ENCODE data around the gene CLSTN2. TPM values are rescaled to one million over a fixed set of nuclear protein-coding genes. Genes with fewer than 3 reads are reported as not detected.

The CLSTN2 gene
- total and polyA plus RNA-seq, 5 donors from 2014 or later: not detected

GRCh38 chr3:140206196-140207040 lies 271.4 kb downstream of the CLSTN2 start:
- Mint-ChIP-seq H3K4me3 (no peak overlapping the region), H3K9me3 (peaks cover 0 to 4% (median 0%) of the 10 kb centered on the region in 7 donors), H3K27me3 (peaks cover 9% of the 10 kb centered on the region), H3K36me3 (no peaks in the 10 kb centered on the region), H3K27ac (no peak overlapping the region), H3K4me1 (no peaks in the 10 kb centered on the region)
- DNase-seq (no peak), ATAC-seq (ENCODE audit: low read depth in 2 of 2) (no peak)
- no peaks in the 10 kb centered on the region for H3K36me3 ChIP-seq (ENCODE audit: control insufficient read depth, insufficient read depth, low read length)
- no peaks in the 10 kb centered on the region for H3K4me1 ChIP-seq (ENCODE audit: control insufficient read depth, insufficient read depth, low read length, poor library complexity, severe bottlenecking)
- no peak overlapping the region for H3K4me3 ChIP-seq (ENCODE audit: low read depth, low read length)
- H3K27ac ChIP-seq (ENCODE audit: insufficient read depth, low read length, poor library complexity, severe bottlenecking): no peak overlapping the region
- H3K27me3 ChIP-seq (ENCODE audit: control insufficient read depth, insufficient read depth, low read length): no peaks in the 10 kb centered on the region
- no peaks in the 10 kb centered on the region for H3K9me3 ChIP-seq (ENCODE audit: control insufficient read depth in 2 of 2, low read length in 2 of 2)

- Mint-ChIP-seq H3K27ac (no peak overlapping the region), H3K27me3 (peaks cover 9% of the 10 kb centered on the region), H3K36me3 (no peaks in the 10 kb centered on the region), H3K4me1 (no peaks in the 10 kb centered on the region), H3K4me3 (no peak overlapping the region), H3K9me3 (peaks cover 0 to 3% (median 0%) of the 10 kb centered on the region in 7 donors)
- no peak for ATAC-seq (ENCODE audit: low read depth in 2 of 2)
- Histone ChIP-seq H3K27ac (ENCODE audit: insufficient read depth, low read length, poor library complexity, severe bottlenecking) (no peak overlapping the region), H3K27me3 (ENCODE audit: control insufficient read depth, insufficient read depth, low read length) (no peaks in the 10 kb centered on the region), H3K4me1 (ENCODE audit: control insufficient read depth, insufficient read depth, low read length, poor library complexity, severe bottlenecking) (no peaks in the 10 kb centered on the region), H3K36me3 (ENCODE audit: control insufficient read depth, insufficient read depth, low read length) (no peaks in the 10 kb centered on the region), H3K9me3 (ENCODE audit: control insufficient read depth in 2 of 2, low read length in 2 of 2) (no peaks in the 10 kb centered on the region), H3K4me3 (ENCODE audit: low read depth, low read length) (no peak overlapping the region)
- DNase-seq: no peak
Observed at GRCh38 chr3:140207541-140207940, 272.6 kb downstream of the CLSTN2 start.

DNA sequence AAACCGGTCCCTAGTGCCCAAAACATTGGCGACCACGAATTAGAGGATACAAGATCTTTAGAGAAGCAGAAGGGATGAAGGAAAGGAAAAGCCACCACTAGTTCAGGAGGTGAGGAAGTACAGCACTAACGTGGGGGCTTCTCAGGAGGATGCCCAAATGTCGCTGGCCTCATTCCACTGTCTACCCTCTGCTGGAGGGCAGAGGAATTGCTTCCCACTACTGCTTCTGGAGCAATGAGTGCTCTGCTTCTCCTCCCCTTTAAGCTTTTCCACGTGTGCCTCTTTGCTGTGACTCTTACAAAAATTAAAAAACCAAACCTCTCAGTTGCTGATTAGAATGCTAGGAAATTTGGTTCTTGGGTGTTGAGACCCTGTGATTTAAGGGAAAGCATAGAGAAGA lies 281.3 kb downstream of the CLSTN2 start:
- Mint-ChIP-seq H3K27ac (no peak overlapping the region), H3K4me3 (no peak overlapping the region), H3K36me3 (no peaks in the 10 kb centered on the region), H3K4me1 (no peaks in the 10 kb centered on the region), H3K9me3 (no peaks in the 10 kb centered on the region), H3K27me3 (no peaks in the 10 kb centered on the region)
- Histone ChIP-seq H3K4me3 (ENCODE audit: low read depth, low read length) (no peak overlapping the region), H3K4me1 (ENCODE audit: control insufficient read depth, insufficient read depth, low read length, poor library complexity, severe bottlenecking) (no peaks in the 10 kb centered on the region), H3K36me3 (ENCODE audit: control insufficient read depth, insufficient read depth, low read length) (no peaks in the 10 kb centered on the region), H3K9me3 (ENCODE audit: control insufficient read depth in 2 of 2, low read length in 2 of 2) (no peaks in the 10 kb centered on the region), H3K27ac (ENCODE audit: insufficient read depth, low read length, poor library complexity, severe bottlenecking) (no peak overlapping the region), H3K27me3 (ENCODE audit: control insufficient read depth, insufficient read depth, low read length) (no peaks in the 10 kb centered on the region)
- ATAC-seq (ENCODE audit: low read depth in 2 of 2): no peak
- DNase-seq: no peak

DNA sequence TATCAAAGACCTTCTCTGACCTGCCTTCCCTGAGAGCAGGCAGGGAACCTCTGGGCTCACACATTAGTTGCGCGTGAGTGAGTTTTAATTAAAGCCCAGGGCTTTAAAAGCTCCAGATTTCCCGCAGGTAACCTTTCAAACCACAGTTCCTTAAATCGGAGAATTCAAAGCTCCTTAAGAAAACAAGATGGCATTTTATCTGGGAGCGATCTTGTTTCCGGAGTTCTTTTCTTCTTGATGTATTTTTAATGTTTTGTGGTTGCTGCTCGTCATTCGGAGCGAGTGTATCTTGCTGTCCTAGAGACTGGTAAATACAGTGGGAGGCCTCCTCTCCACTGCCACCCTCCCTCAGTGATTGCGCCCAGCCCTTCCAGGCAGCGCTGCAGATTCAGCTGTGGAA lies 284.3 kb downstream of the CLSTN2 start:
- peaks cover 0 to 6% (median 1%) of the 10 kb centered on the region in 7 donors for H3K9me3 Mint-ChIP-seq
- H3K27ac Mint-ChIP-seq: no peak overlapping the region

DNA sequence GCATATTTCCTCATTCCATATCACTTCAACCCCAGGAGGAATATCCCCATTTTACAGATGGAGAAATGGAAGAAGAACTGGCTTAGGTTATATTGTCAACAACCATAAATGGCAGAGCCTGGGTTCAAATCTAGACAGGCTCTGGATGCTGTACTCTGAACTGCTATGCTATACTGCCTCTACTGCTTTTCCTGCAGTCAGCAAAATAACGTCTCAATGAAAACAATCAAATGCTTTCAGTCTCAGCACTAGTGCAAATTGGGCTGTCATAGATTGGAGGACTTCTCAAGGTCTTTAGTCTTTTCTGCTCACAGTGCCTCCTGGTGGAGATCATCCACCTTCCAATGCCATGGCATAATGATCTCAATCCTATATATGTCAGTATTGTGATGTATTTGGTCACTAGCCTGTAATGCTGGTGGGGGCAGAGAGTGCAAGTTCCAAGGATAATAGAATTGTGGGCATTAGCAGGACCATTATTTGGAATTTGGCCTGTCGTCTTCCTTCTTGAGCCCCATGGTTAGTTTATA lies 285.0 kb downstream of the CLSTN2 start:
- Histone ChIP-seq H3K4me3 (ENCODE audit: low read depth, low read length) (no peak overlapping the region), H3K9me3 (ENCODE audit: control insufficient read depth in 2 of 2, low read length in 2 of 2) (no peaks in the 10 kb centered on the region), H3K27ac (ENCODE audit: insufficient read depth, low read length, poor library complexity, severe bottlenecking) (no peak overlapping the region), H3K4me1 (ENCODE audit: control insufficient read depth, insufficient read depth, low read length, poor library complexity, severe bottlenecking) (no peaks in the 10 kb centered on the region), H3K36me3 (ENCODE audit: control insufficient read depth, insufficient read depth, low read length) (no peaks in the 10 kb centered on the region), H3K27me3 (ENCODE audit: control insufficient read depth, insufficient read depth, low read length) (no peaks in the 10 kb centered on the region)
- no peaks in the 10 kb centered on the region for H3K4me1 Mint-ChIP-seq
- no peaks in the 10 kb centered on the region for H3K27me3 Mint-ChIP-seq
- H3K4me3 Mint-ChIP-seq: no peak overlapping the region
- no peak overlapping the region for H3K27ac Mint-ChIP-seq
- H3K9me3 Mint-ChIP-seq: peaks cover 0 to 6% (median 1%) of the 10 kb centered on the region in 7 donors
- DNase-seq (peak in 1 of 3 donors; percentile 3), ATAC-seq (ENCODE audit: low read depth in 2 of 2) (no peak)
- no peaks in the 10 kb centered on the region for H3K36me3 Mint-ChIP-seq

More for the DNA sequence above, 284.3 kb downstream of the CLSTN2 start:
- ATAC-seq (ENCODE audit: low read depth in 2 of 2) (no peak), DNase-seq (no peak)
- Histone ChIP-seq H3K4me1 (ENCODE audit: control insufficient read depth, insufficient read depth, low read length, poor library complexity, severe bottlenecking) (no peaks in the 10 kb centered on the region), H3K4me3 (ENCODE audit: low read depth, low read length) (no peak overlapping the region), H3K36me3 (ENCODE audit: control insufficient read depth, insufficient read depth, low read length) (no peaks in the 10 kb centered on the region), H3K27ac (ENCODE audit: insufficient read depth, low read length, poor library complexity, severe bottlenecking) (no peak overlapping the region), H3K9me3 (ENCODE audit: control insufficient read depth in 2 of 2, low read length in 2 of 2) (no peaks in the 10 kb centered on the region), H3K27me3 (ENCODE audit: control insufficient read depth, insufficient read depth, low read length) (no peaks in the 10 kb centered on the region)
- H3K27me3 Mint-ChIP-seq: no peaks in the 10 kb centered on the region
- no peak overlapping the region for H3K4me3 Mint-ChIP-seq
- no peaks in the 10 kb centered on the region for H3K4me1 Mint-ChIP-seq
- no peaks in the 10 kb centered on the region for H3K36me3 Mint-ChIP-seq

GRCh38 chr3:140223197-140223596 lies 288.2 kb downstream of the CLSTN2 start:
- H3K27ac Mint-ChIP-seq: no peak overlapping the region
- H3K4me3 Mint-ChIP-seq: no peak overlapping the region
- no peaks in the 10 kb centered on the region for H3K4me1 ChIP-seq (ENCODE audit: control insufficient read depth, insufficient read depth, low read length, poor library complexity, severe bottlenecking)
- H3K9me3 Mint-ChIP-seq: peaks cover 0 to 8% (median 6%) of the 10 kb centered on the region in 7 donors
- no peaks in the 10 kb centered on the region for H3K4me1 Mint-ChIP-seq
- no peak overlapping the region for H3K27ac ChIP-seq (ENCODE audit: insufficient read depth, low read length, poor library complexity, severe bottlenecking)
- H3K9me3 ChIP-seq (ENCODE audit: control insufficient read depth in 2 of 2, low read length in 2 of 2): no peaks in the 10 kb centered on the region
- DNase-seq (no peak), ATAC-seq (ENCODE audit: low read depth in 2 of 2) (no peak)
- no peaks in the 10 kb centered on the region for H3K27me3 ChIP-seq (ENCODE audit: control insufficient read depth, insufficient read depth, low read length)
- no peak overlapping the region for H3K4me3 ChIP-seq (ENCODE audit: low read depth, low read length)
- no peaks in the 10 kb centered on the region for H3K36me3 Mint-ChIP-seq
- H3K27me3 Mint-ChIP-seq: no peaks in the 10 kb centered on the region
- no peaks in the 10 kb centered on the region for H3K36me3 ChIP-seq (ENCODE audit: control insufficient read depth, insufficient read depth, low read length)

GRCh38 chr3:140223631-140224030 lies 288.6 kb downstream of the CLSTN2 start:
- Mint-ChIP-seq H3K27ac (no peak overlapping the region), H3K27me3 (no peaks in the 10 kb centered on the region), H3K36me3 (no peaks in the 10 kb centered on the region)

DNA sequence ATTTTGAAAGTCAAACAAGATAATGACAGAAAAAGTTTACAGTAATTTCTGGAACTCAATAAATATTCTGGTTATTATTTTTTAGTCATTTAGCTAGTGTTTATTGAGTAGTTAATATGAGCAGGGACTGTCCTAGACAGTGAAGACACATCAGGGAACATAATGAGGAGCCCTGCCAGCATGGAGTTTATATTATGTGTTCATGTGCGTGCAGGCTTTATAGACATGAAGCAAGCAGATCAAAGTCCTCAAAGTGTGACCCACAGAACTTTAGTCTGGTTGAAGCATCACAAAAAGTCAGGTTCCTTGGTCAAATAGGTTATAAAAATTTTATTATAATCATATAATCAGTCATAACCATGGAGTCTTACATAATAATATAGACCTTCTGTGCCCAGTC lies 289.3 kb downstream of the CLSTN2 start:
- Mint-ChIP-seq H3K9me3 (peaks cover 0 to 10% (median 6%) of the 10 kb centered on the region in 7 donors), H3K36me3 (no peaks in the 10 kb centered on the region), H3K27ac (no peak overlapping the region), H3K27me3 (no peaks in the 10 kb centered on the region), H3K4me1 (no peaks in the 10 kb centered on the region), H3K4me3 (no peak overlapping the region)
- Histone ChIP-seq H3K36me3 (ENCODE audit: control insufficient read depth, insufficient read depth, low read length) (no peaks in the 10 kb centered on the region), H3K27ac (ENCODE audit: insufficient read depth, low read length, poor library complexity, severe bottlenecking) (no peak overlapping the region), H3K9me3 (ENCODE audit: control insufficient read depth in 2 of 2, low read length in 2 of 2) (no peaks in the 10 kb centered on the region), H3K4me3 (ENCODE audit: low read depth, low read length) (no peak overlapping the region), H3K27me3 (ENCODE audit: control insufficient read depth, insufficient read depth, low read length) (no peaks in the 10 kb centered on the region), H3K4me1 (ENCODE audit: control insufficient read depth, insufficient read depth, low read length, poor library complexity, severe bottlenecking) (no peaks in the 10 kb centered on the region)
- no peak for ATAC-seq (ENCODE audit: low read depth in 2 of 2)
- no peak for DNase-seq

More at GRCh38 chr3:140223631-140224030, 288.6 kb downstream of the CLSTN2 start:
- Histone ChIP-seq H3K4me3 (ENCODE audit: low read depth, low read length) (no peak overlapping the region), H3K27me3 (ENCODE audit: control insufficient read depth, insufficient read depth, low read length) (no peaks in the 10 kb centered on the region), H3K9me3 (ENCODE audit: control insufficient read depth in 2 of 2, low read length in 2 of 2) (no peaks in the 10 kb centered on the region), H3K4me1 (ENCODE audit: control insufficient read depth, insufficient read depth, low read length, poor library complexity, severe bottlenecking) (no peaks in the 10 kb centered on the region), H3K27ac (ENCODE audit: insufficient read depth, low read length, poor library complexity, severe bottlenecking) (no peak overlapping the region), H3K36me3 (ENCODE audit: control insufficient read depth, insufficient read depth, low read length) (no peaks in the 10 kb centered on the region)
- DNase-seq (no peak), ATAC-seq (ENCODE audit: low read depth in 2 of 2) (no peak)
- H3K9me3 Mint-ChIP-seq: peaks cover 0 to 10% (median 6%) of the 10 kb centered on the region in 7 donors
- no peak overlapping the region for H3K4me3 Mint-ChIP-seq
- no peaks in the 10 kb centered on the region for H3K4me1 Mint-ChIP-seq

All from CD4-positive, CD25-positive, alpha-beta regulatory T cell (primary cell).